Chondrocyte (in vitro differentiated cells): ENCODE data around the gene NEDD4L. TPM values are rescaled to one million over a fixed set of nuclear protein-coding genes. Genes with fewer than 3 reads are reported as not detected.
A peak's percentile ranks its signal among the peaks of the same experiment; 100 is the strongest.

ENCODE experiments used
- DNase-seq: peaks from one replicate; pipeline ENCODE4 v3.0.0; 2021; ENCODE audit warnings: mixed read lengths, low spot score
- H3K27ac Mint-ChIP-seq: one replicate; pipeline ENCODE4 v1.8.0; 2021; ENCODE audit warnings: mild to moderate bottlenecking, moderate library complexity, mixed read lengths; ENCODE audit not compliant: unreplicated experiment
- H3K27me3 Mint-ChIP-seq: 2 replicates; pipeline ENCODE4 v1.8.0; 2021; ENCODE audit warnings: low read depth, mixed read lengths
- H3K36me3 Mint-ChIP-seq: 2 replicates; pipeline ENCODE4 v1.8.0; 2021; ENCODE audit warnings: low read depth, mixed read lengths
- H3K4me1 Mint-ChIP-seq: 2 replicates; pipeline ENCODE4 v1.8.0; 2021; ENCODE audit warnings: low read depth, mild to moderate bottlenecking, mixed read lengths
- H3K4me3 Mint-ChIP-seq: one replicate; pipeline ENCODE4 v1.8.0; 2021; ENCODE audit warnings: mild to moderate bottlenecking, moderate library complexity, mixed read lengths; ENCODE audit not compliant: unreplicated experiment
- H3K9me3 Mint-ChIP-seq: 2 replicates; pipeline ENCODE4 v1.8.0; 2021; ENCODE audit warnings: low read depth, mixed read lengths
- CTCF ChIP-seq: fragments of 200-600 bp; sonication (generic); IDR thresholded peaks from 2 replicates; pipeline ENCODE4 v1.5.0; 2021; ENCODE audit warnings: antibody characterized with exemption, mild to moderate bottlenecking, moderate library complexity
- total RNA-seq: library from RNA; stranded (reverse); gene quantifications from 3 replicates; pipeline ENCODE4 v1.2.1, GENCODE V29; 2021

NEDD4L gene
- total RNA-seq, 1 donor from 2014 or later = 25.8 TPM

GRCh38 chr18:58211510-58211909, 167.5 kb downstream of the NEDD4L start:
- Mint-ChIP-seq H3K27ac (no peak overlapping the region), H3K27me3 (no peaks in the 10 kb centered on the region), H3K4me3 (no peak overlapping the region), H3K4me1 (peaks cover 39% of the 10 kb centered on the region), H3K9me3 (no peaks in the 10 kb centered on the region), H3K36me3 (no peaks in the 10 kb centered on the region)
- no peak for TF ChIP-seq CTCF
- DNase-seq = no peak

- Mint-ChIP-seq H3K4me3 (no peak overlapping the region), H3K27me3 (no peaks in the 10 kb centered on the region), H3K9me3 (no peaks in the 10 kb centered on the region), H3K36me3 (no peaks in the 10 kb centered on the region), H3K27ac (no peak overlapping the region), H3K4me1 (peaks cover 35% of the 10 kb centered on the region)
- DNase-seq = no peak
- TF ChIP-seq CTCF = no peak
These were observed 168.2 kb downstream of the NEDD4L start for GRCh38 chr18:58212274-58212673.

- H3K9me3 Mint-ChIP-seq = no peaks in the 10 kb centered on the region
- H3K27ac Mint-ChIP-seq = peak overlapping the region; percentile 84
- H3K27me3 Mint-ChIP-seq = no peaks in the 10 kb centered on the region
- H3K4me1 Mint-ChIP-seq = peaks cover 31% of the 10 kb centered on the region
- no peak overlapping the region for H3K4me3 Mint-ChIP-seq
- H3K36me3 Mint-ChIP-seq = no peaks in the 10 kb centered on the region
- no peak for TF ChIP-seq CTCF
- no peak for DNase-seq
These were observed 169.4 kb downstream of the NEDD4L start for GRCh38 chr18:58213440-58213839.

- Mint-ChIP-seq H3K4me3 (no peak overlapping the region), H3K9me3 (no peaks in the 10 kb centered on the region), H3K27ac (no peak overlapping the region), H3K4me1 (peaks cover 29% of the 10 kb centered on the region), H3K27me3 (no peaks in the 10 kb centered on the region), H3K36me3 (no peaks in the 10 kb centered on the region)
- DNase-seq = no peak
- TF ChIP-seq CTCF = no peak
These were observed 171.0 kb downstream of the NEDD4L start for GRCh38 chr18:58215011-58215410.

GRCh38 chr18:58216071-58216481, 172.1 kb downstream of the NEDD4L start:
- peaks cover 35% of the 10 kb centered on the region for H3K4me1 Mint-ChIP-seq
- no peak for DNase-seq
- H3K9me3 Mint-ChIP-seq = no peaks in the 10 kb centered on the region
- no peaks in the 10 kb centered on the region for H3K36me3 Mint-ChIP-seq
- H3K4me3 Mint-ChIP-seq = no peak overlapping the region
- H3K27ac Mint-ChIP-seq = no peak overlapping the region
- H3K27me3 Mint-ChIP-seq = no peaks in the 10 kb centered on the region
- TF ChIP-seq CTCF = no peak
